ENCODE results near the gene CERK.

The CERK gene

DNA sequence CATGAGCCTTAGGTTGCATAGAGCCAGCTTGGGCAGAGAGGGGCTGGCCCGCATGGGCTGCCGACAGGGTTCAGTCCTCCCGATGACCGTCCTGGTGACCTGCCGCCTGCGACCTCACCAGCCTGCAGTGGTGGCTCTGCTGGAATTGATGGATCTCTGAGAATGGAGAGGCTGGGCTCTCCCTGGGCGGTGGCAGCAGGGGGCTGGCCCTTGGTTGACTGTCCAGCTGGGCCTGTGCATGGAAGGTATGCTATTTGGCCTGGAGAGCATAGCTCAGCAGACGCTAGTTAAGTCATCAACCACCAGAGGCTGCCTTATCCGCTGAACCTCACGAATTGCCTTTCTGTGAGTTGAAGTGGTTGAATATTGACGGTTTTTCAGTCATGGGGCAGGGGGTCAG, 98.2 kb downstream of the CERK start:
- no peak for DNase-seq

DNA sequence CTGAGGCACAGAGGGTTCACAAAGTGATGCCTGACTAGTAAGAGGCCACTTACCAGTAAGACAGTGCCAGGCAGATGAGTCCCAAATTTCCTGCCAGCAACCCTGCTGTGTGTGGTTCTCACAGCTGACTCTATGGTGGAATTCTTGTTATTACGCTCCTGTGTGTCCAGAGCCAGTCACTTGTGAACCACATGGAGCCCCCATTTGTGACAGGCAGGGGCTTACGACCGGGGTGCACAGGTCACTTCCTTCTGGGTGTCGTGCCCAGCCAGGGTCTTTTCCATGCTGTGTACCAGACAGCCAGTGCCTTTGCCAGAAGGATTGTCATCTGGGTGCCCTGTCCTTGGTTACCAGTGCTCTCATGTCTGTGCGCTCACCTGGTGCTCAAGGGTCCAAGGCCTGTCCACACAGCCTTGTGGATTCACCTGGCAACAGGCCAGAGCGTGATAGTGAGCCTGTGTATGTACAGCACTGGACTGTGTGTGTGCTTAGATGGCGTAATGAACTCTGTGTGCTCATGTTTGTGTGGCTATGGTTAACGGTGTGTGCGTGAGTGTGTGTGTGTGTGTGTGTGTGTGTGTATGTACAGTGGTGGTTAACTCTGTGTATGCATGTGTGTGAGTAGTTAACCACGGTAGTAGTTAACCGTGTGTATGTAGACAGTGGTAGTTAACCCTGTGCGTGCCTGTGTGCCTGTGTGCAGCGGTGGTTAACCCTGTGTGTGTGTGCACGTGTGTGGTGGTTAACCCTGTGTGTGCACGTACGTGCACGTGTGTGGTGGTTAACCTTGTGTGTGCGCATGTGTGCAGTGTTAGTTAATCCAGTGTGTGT, 99.2 kb downstream of the CERK start:
- no peak for DNase-seq

GRCh38 chr22:46637711-46638600, 100.1 kb downstream of the CERK start:
- no peak for DNase-seq

DNA sequence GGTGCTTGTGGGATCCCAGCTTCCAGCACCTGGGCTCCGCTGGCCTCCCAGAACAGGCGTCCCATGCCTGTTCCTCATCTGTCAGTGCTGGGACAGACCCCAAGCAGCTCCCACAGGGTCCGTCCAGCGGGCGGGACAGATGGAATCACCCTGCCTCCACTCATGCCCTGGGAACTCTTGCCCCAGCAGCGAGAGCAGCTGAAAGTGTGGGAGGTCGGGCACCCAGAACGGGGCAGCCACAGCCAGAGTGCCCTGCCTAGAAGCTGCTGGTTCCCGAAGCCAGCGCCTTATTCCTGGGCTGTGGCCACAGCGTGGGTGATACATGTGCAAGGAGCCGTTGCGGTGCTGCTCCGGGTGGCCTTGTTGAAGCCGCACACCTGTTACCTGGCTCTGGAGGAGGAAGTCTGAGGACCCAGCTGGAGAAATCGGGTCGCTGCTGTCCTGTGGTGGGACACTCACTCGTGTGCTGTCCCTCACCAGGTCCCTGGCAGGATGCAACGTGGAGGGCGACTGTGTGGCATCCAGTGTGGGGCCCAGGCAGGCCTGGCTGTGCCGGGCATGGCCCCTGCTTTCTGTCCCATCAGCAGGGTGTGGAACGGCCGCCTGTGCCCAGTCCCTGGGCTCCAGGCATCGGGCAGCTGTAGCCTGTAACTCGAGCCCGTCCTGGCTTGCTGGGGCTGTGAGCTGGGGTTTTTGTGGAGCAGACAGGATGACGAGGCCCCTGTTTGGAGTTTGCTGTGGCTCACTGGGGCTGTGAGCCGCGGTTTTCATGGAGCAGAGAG, 101.6 kb downstream of the CERK start:
- no peak for DNase-seq

- no peak for DNase-seq
Observed at GRCh38 chr22:46635756-46636155, 102.3 kb downstream of the CERK start.

DNA sequence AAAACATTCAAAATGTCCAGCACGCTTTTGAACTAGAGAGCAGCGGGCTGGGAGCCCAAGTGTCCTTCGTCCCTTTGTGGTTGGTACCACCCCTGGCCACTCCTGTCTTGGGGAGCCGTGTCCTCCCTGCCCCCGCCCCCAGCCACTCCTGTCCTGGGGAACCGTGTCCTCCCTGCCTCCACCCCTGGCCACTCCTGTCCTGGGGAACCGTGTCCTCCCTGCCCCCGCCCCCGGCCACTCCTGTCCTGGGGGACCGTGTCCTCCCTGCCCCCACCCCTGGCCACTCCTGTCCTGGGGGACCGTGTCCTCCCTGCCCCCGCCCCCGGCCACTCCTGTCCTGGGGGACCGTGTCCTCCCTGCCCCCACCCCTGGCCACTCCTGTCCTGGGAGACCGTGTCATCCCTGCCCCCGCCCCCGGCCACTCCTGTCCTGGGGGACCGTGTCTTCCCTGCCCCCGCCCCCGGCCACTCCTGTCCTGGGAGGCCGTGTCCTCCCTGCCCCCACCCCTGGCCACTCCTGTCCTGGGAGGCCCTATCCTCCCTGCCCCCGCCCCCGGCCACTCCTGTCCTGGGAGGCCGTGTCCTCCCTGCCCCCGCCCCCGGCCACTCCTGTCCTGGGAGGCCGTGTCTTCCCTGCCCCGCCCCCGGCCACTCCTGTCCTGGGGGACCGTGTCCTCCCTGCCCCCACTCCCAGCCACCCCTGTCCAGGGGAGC, 102.9 kb downstream of the CERK start:
- peak; percentile 20 for DNase-seq
